IMR-90 (cell line): ENCODE measurements around the gene PDE4B. TPM values are rescaled to one million over a fixed set of nuclear protein-coding genes. Genes with fewer than 3 reads are reported as not detected.

Experiments used
- ATAC-seq: fragments of 200-7000 bp; cut with Tn5 transposase; 2 replicates; pipeline ENCODE4 v1.9.1; 2020; ENCODE audit warnings: low read depth, mild to moderate bottlenecking, moderate library complexity
- BruUV-seq: library from RNA; stranded (reverse); fragments of 400-500 nt; replicated peaks from 2 replicates; lab custom pipeline; 2021; lab: Mats Ljungman, UMichigan
- CTCF ChIA-PET: fragments of 300-600 bp; formaldehyde crosslinking; extraction: SDS; loops from one replicate; lab custom pipeline; 2021; ENCODE audit warnings: antibody characterized with exemption; lab: Yijun Ruan, JAX
- POLR2A ChIA-PET: fragments of 300-600 bp; sonication (Branson Sonifier 250); formaldehyde crosslinking; loops from one replicate; lab custom pipeline; 2022; ENCODE audit warnings: antibody characterized with exemption; ENCODE audit not compliant: unreplicated experiment; lab: Charles Lee
- DNase-seq: peaks from one replicate; pipeline ENCODE4 v3.0.0; 2013
- H2AFZ ChIP-seq: replicated peaks from 2 replicates; pipeline ENCODE3; 2013; ENCODE audit warnings: low read length, mild to moderate bottlenecking; ENCODE audit not compliant: poor library complexity
- H2AK5ac ChIP-seq: 2 replicates; pipeline ENCODE4 v1.6.1; 2013; ENCODE audit warnings: low read depth, low read length, inconsistent platforms
- H2AK9ac ChIP-seq: replicated peaks from 2 replicates; pipeline ENCODE3; 2013; ENCODE audit warnings: mild to moderate bottlenecking, low read depth, low read length, moderate library complexity; ENCODE audit not compliant: poor library complexity
- H2BK120ac ChIP-seq: 2 replicates; pipeline ENCODE4 v1.6.1; 2013; ENCODE audit warnings: low read depth, low read length, inconsistent platforms
- H2BK15ac ChIP-seq: 3 replicates; pipeline ENCODE4 v1.6.1; 2013; ENCODE audit warnings: low read depth, low read length, inconsistent platforms
- H2BK20ac ChIP-seq: 2 replicates; pipeline ENCODE4 v1.6.1; 2013; ENCODE audit warnings: low read depth, mild to moderate bottlenecking, inconsistent platforms, low read length, moderate library complexity
- H2BK5ac ChIP-seq: 2 replicates; pipeline ENCODE4 v1.6.1; 2013; ENCODE audit warnings: mild to moderate bottlenecking, low read depth, low read length, inconsistent platforms; ENCODE audit not compliant: poor library complexity, severe bottlenecking
- H3K14ac ChIP-seq: replicated peaks from 2 replicates; pipeline ENCODE4 v1.6.1; 2013; ENCODE audit warnings: low read depth, low read length, inconsistent platforms
- H3K18ac ChIP-seq: 2 replicates; pipeline ENCODE4 v1.6.1; 2013; ENCODE audit warnings: low read depth, low read length, control low read depth
- H3K23ac ChIP-seq: 2 replicates; pipeline ENCODE4 v1.6.1; 2013; ENCODE audit warnings: low read depth, low read length, inconsistent platforms
- H3K27ac ChIP-seq: 2 replicates; pipeline ENCODE4 v1.5.1; 2013; ENCODE audit warnings: mild to moderate bottlenecking, control low read depth, low read length; ENCODE audit not compliant: insufficient read depth
- H3K27me3 ChIP-seq: 2 replicates; pipeline ENCODE4 v1.6.1; 2013; ENCODE audit warnings: low read length; ENCODE audit not compliant: control insufficient read depth, insufficient read depth
- H3K36me3 ChIP-seq: 2 replicates; pipeline ENCODE4 v1.6.1; 2013; ENCODE audit warnings: low read length, mixed read lengths; ENCODE audit not compliant: control insufficient read depth, insufficient read depth
- H3K4ac ChIP-seq: 2 replicates; pipeline ENCODE4 v1.6.1; 2013; ENCODE audit warnings: low read depth, low read length, inconsistent platforms
- H3K4me1 ChIP-seq: 2 replicates; pipeline ENCODE4 v1.6.1; 2013; ENCODE audit warnings: low read length, mixed read lengths; ENCODE audit not compliant: control insufficient read depth, insufficient read depth
- H3K4me2 ChIP-seq: 2 replicates; pipeline ENCODE4 v1.6.1; 2013; ENCODE audit warnings: low read depth, mild to moderate bottlenecking, control low read depth, low read length, moderate library complexity
- H3K4me3 ChIP-seq: 2 replicates; pipeline ENCODE4 v1.5.1; 2013; ENCODE audit warnings: low read depth, mild to moderate bottlenecking, control low read depth, low read length, moderate library complexity; ENCODE audit not compliant: insufficient read depth
- H3K56ac ChIP-seq: 2 replicates; pipeline ENCODE4 v1.6.1; 2013; ENCODE audit warnings: low read length, inconsistent platforms; ENCODE audit not compliant: insufficient read depth; ENCODE audit errors: extremely low read depth
- H3K79me1 ChIP-seq, 2 experiments: 2 replicates each; pipeline ENCODE4 v1.6.1; 2013; ENCODE audit warnings: low read length in 2 of 2, inconsistent platforms in 1 of 2, low read depth in 1 of 2
- H3K9ac ChIP-seq: 2 replicates; pipeline ENCODE4 v1.6.1; 2013; ENCODE audit warnings: low read depth, low read length, control low read depth
- H3K9me1 ChIP-seq: 2 replicates; pipeline ENCODE4 v1.6.1; 2013; ENCODE audit warnings: low read length, inconsistent platforms; ENCODE audit not compliant: insufficient read depth
- H3K9me3 ChIP-seq: 2 replicates; pipeline ENCODE4 v1.6.1; 2013; ENCODE audit warnings: low read length; ENCODE audit not compliant: control insufficient read depth, insufficient read depth
- H4K20me1 ChIP-seq: 2 replicates; pipeline ENCODE4 v1.6.1; 2013; ENCODE audit warnings: low read length, inconsistent platforms; ENCODE audit not compliant: insufficient read depth
- H4K5ac ChIP-seq: 2 replicates; pipeline ENCODE4 v1.6.1; 2013; ENCODE audit warnings: mild to moderate bottlenecking, low read depth, low read length, control low read depth
- H4K8ac ChIP-seq, 2 experiments: 2 replicates each; pipeline ENCODE4 v1.6.1; 2013; ENCODE audit warnings: low read depth in 2 of 2, low read length in 2 of 2, control low read depth in 1 of 2, inconsistent platforms in 1 of 2
- H4K91ac ChIP-seq: 2 replicates; pipeline ENCODE4 v1.6.1; 2013; ENCODE audit warnings: low read depth, low read length, inconsistent platforms; ENCODE audit not compliant: insufficient read depth
- CEBPB ChIP-seq: IDR thresholded peaks from 2 replicates; pipeline ENCODE4 v1.6.1; 2012; ENCODE audit warnings: low read depth, low read length, improper control_type of control experiment
- MAFK ChIP-seq: IDR thresholded peaks from 2 replicates; pipeline ENCODE4 v1.6.1; 2012; ENCODE audit warnings: low read depth, low read length, improper control_type of control experiment
- POLR2A ChIP-seq: IDR thresholded peaks from 2 replicates; pipeline ENCODE4 v1.6.1; 2012; ENCODE audit warnings: mild to moderate bottlenecking, low read depth, low read length
- RAD21 ChIP-seq: IDR thresholded peaks from 2 replicates; pipeline ENCODE4 v1.6.1; 2012; ENCODE audit warnings: low read length, improper control_type of control experiment
- SMC3 ChIP-seq: fragments of 150-350 bp; IDR thresholded peaks from 2 replicates; pipeline ENCODE4 v1.6.1; 2016; ENCODE audit warnings: low read depth, mild to moderate bottlenecking, antibody characterized with exemption, low read length, moderate library complexity
- WGBS, 2 experiments: methylation state at CpG; one replicate each; pipeline versions ENCODE4 v1.1.5 to v1.1.7; 2013; ENCODE audit warnings: missing lambda C conversion rate in 2 of 2; ENCODE audit not compliant: insufficient read length in 1 of 2; ENCODE audit errors: extremely low coverage in 2 of 2; 5-methylcytosine and 5-hydroxymethylcytosine counted together
- dilution Hi-C: fragments of 300-500 bp; cut with HindIII; formaldehyde crosslinking; loops from one replicate; pipeline ENCODE4 v1.14.3; 2018; ENCODE audit warnings: low sequenced_read_pairs; ENCODE audit not compliant: unreplicated experiment
- in situ Hi-C: fragments of 300-500 bp; cut with MboI; formaldehyde crosslinking; loops from 3 replicates; pipeline ENCODE4 v1.14.3; 2019; ENCODE audit warnings: low sequenced_read_pairs, inconsistent platforms, mixed read lengths
- intact Hi-C: fragments of 100-400 bp; cut with micrococcal nuclease; formaldehyde crosslinking; loops from 2 replicates; pipeline ENCODE4 v1.10.0; 2022
- polyA plus RNA-seq, 3 experiments: library from polyadenylated mRNA; depleted of rRNA; stranded (reverse); fragments of >200 nt; gene quantifications; 2 replicates each; pipeline ENCODE4 v1.2.3, GENCODE V29; 2012; ENCODE audit warnings: low replicate concordance in 1 of 3
- total RNA-seq: library from RNA; depleted of rRNA; stranded (reverse); fragments of >200 nt; gene quantifications from 2 replicates; pipeline ENCODE4 v1.2.3, GENCODE V29; 2012
- TF ChIP-seq, protein P1 (sequence below): fragments of 150-350 bp; IDR thresholded peaks from 2 replicates; pipeline ENCODE4 v1.6.1; 2017; ENCODE audit warnings: mild to moderate bottlenecking, antibody characterized with exemption, low read length, low read depth

PDE4B gene
- total and polyA plus RNA-seq, 2 of the 4 experiments (the other 2 are of a cell fraction): 5.8 to 21.3 TPM

DNA sequence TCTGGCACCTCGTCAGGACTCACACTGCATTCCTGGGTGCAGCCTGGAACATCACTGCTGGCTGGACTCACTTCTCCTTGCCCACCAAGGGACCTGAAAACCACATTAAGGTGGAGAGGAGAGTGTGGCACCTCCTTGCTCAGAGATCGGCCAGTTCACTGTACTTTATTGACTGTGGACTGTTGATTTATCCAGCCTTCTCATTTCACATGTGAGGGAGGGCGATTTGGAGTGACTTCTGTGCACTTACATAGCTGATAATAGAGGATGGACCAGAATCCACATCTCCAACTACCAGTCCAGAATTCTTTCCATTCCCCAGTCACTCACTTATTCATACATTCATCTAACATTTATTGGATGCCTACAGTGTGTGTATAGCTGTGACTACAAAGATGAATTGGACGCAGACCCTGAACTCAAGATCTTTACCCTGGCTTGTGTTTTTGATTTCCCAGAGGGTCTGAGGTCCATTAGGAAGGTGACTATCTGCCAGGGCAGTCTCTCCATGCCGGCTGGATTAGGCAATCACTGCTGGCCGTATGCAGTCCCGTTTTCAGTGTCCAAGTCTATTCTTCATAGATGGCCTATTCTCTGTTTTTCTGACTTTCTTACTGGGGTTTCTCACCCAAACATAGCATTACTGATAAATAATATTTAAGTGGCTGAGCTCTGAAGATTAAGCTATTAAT, 507.7 kb downstream of the PDE4B start:
- H3K4me2 ChIP-seq: no peak overlapping the region
- peak; percentile 48 for TF ChIP-seq CEBPB
- TF ChIP-seq POLR2A: no peak
- TF ChIP-seq, protein P1, sequence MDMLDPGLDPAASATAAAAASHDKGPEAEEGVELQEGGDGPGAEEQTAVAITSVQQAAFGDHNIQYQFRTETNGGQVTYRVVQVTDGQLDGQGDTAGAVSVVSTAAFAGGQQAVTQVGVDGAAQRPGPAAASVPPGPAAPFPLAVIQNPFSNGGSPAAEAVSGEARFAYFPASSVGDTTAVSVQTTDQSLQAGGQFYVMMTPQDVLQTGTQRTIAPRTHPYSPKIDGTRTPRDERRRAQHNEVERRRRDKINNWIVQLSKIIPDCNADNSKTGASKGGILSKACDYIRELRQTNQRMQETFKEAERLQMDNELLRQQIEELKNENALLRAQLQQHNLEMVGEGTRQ: no peak
- no peak for TF ChIP-seq MAFK
- TF ChIP-seq RAD21: no peak
- no peak for TF ChIP-seq SMC3
- in situ Hi-C loops: no loop called here
- H2BK20ac ChIP-seq: 0 out of 2 replicates have a peak overlapping the region, but pooled peaks have one; percentile 65
- no TSS peak for BruUV-seq
- no peak overlapping the region for H3K4me3 ChIP-seq
- H3K79me1 ChIP-seq: no peaks in the 10 kb centered on the region
- no peak overlapping the region for H4K91ac ChIP-seq
- dilution Hi-C loops: no loop called here
- no CpG with 5 or more reads among the region's 7 CpGs for WGBS, 2 experiments
- H3K23ac ChIP-seq: peak overlapping the region; percentile 19; the same call in 1 of the 2 replicates
- peak overlapping the region; percentile 67 for H3K18ac ChIP-seq
- no peak overlapping the region; the same call in 1 of the 2 replicates for H3K9ac ChIP-seq
- H2AK9ac ChIP-seq: no peak overlapping the region
- H3K9me1 ChIP-seq: 0 out of 2 replicates have a peak, but pooled peaks cover 3% of the 10 kb centered on the region
- H3K27me3 ChIP-seq: no peaks in the 10 kb centered on the region
- no peak overlapping the region for H3K27ac ChIP-seq
- peak overlapping the region; percentile 64 to 92; a peak in 3 of 4 replicates for H4K8ac ChIP-seq
- peak overlapping the region; percentile 38; the same call in 1 of the 2 replicates for H3K4ac ChIP-seq
- H3K36me3 ChIP-seq: no peaks in the 10 kb centered on the region
- H3K9me3 ChIP-seq: no peaks in the 10 kb centered on the region
- CTCF ChIA-PET: no interaction called here
- no peak overlapping the region for H2BK120ac ChIP-seq
- POLR2A ChIA-PET: no interaction called here
- ATAC-seq: peak; percentile 21; the same call in 1 of the 2 replicates
- H3K56ac ChIP-seq: no peak overlapping the region
- no peak for DNase-seq
- intact Hi-C loops: no loop called here
- H2AFZ ChIP-seq: peak overlapping the region; percentile 64
- peak overlapping the region; percentile 7; the same call in 2 of the 3 replicates for H2BK15ac ChIP-seq
- peak overlapping the region; percentile 28 for H2BK5ac ChIP-seq
- no peaks in the 10 kb centered on the region for H4K20me1 ChIP-seq
- H3K14ac ChIP-seq: 0 out of 2 replicates have a peak overlapping the region, but pooled peaks have one; percentile 20
- H4K5ac ChIP-seq: peak overlapping the region; percentile 91
- no peaks in the 10 kb centered on the region; the same call in 1 of the 2 replicates for H3K4me1 ChIP-seq
- H2AK5ac ChIP-seq: peak overlapping the region; percentile 63; the same call in 1 of the 2 replicates
